ENCODE results near the gene SPRING1. TPM values are rescaled to one million over a fixed set of nuclear protein-coding genes. Genes with fewer than 3 reads are reported as not detected.

Gene SPRING1
- total RNA-seq, 1 experiment from 2014 or later = 25.4 TPM

- Histone ChIP-seq H3K27ac (no peak overlapping the region), H3K4me3 (no peak overlapping the region), H3K9me3 (replicated peaks) (no peaks in the 10 kb centered on the region), H3K4me1 (replicated peaks) (peaks cover 4% of the 10 kb centered on the region), H3K36me3 (no peaks in the 10 kb centered on the region), H3K27me3 (replicated peaks) (peaks cover 15% of the 10 kb centered on the region)
- DNase-seq (ENCODE audit: low read depth in 1 of 2, low spot score in 2 of 2) = no peak
These were observed 28.1 kb downstream of the SPRING1 start for GRCh38 chr12:116709768-116710167.

GRCh38 chr12:116708826-116709756, 28.8 kb downstream of the SPRING1 start:
- Histone ChIP-seq H3K4me3 (no peak overlapping the region), H3K9me3 (replicated peaks) (no peaks in the 10 kb centered on the region), H3K27me3 (replicated peaks) (peaks cover 15% of the 10 kb centered on the region), H3K4me1 (replicated peaks) (peaks cover 4% of the 10 kb centered on the region), H3K36me3 (no peaks in the 10 kb centered on the region), H3K27ac (no peak overlapping the region)
- DNase-seq (ENCODE audit: low read depth in 1 of 2, low spot score in 2 of 2) = peak; percentile 49 to 55

GRCh38 chr12:116707751-116708150, 30.1 kb downstream of the SPRING1 start:
- peaks cover 4% of the 10 kb centered on the region for H3K4me1 ChIP-seq (replicated peaks)
- no peaks in the 10 kb centered on the region for H3K9me3 ChIP-seq (replicated peaks)
- DNase-seq (ENCODE audit: low read depth in 1 of 2, low spot score in 2 of 2) = no peak
- no peak overlapping the region for H3K27ac ChIP-seq
- no peaks in the 10 kb centered on the region for H3K36me3 ChIP-seq
- no peak overlapping the region for H3K4me3 ChIP-seq
- peaks cover 15% of the 10 kb centered on the region for H3K27me3 ChIP-seq (replicated peaks)

- no peaks in the 10 kb centered on the region for H3K36me3 ChIP-seq
- H3K4me3 ChIP-seq = no peak overlapping the region
- H3K4me1 ChIP-seq (replicated peaks) = no peaks in the 10 kb centered on the region
- no peaks in the 10 kb centered on the region for H3K9me3 ChIP-seq (replicated peaks)
- no peak overlapping the region for H3K27ac ChIP-seq
- no peaks in the 10 kb centered on the region for H3K27me3 ChIP-seq (replicated peaks)
- peak; percentile 28 to 64 for DNase-seq (ENCODE audit: low read depth in 1 of 2, low spot score in 2 of 2)
These were observed 34.6 kb downstream of the SPRING1 start for GRCh38 chr12:116703214-116703795.

- H3K4me1 ChIP-seq (replicated peaks) = no peaks in the 10 kb centered on the region
- H3K36me3 ChIP-seq = no peaks in the 10 kb centered on the region
- H3K4me3 ChIP-seq = no peak overlapping the region
- DNase-seq (ENCODE audit: low read depth in 1 of 2, low spot score in 2 of 2) = no peak
- H3K27ac ChIP-seq = no peak overlapping the region
- no peaks in the 10 kb centered on the region for H3K27me3 ChIP-seq (replicated peaks)
- H3K9me3 ChIP-seq (replicated peaks) = no peaks in the 10 kb centered on the region
These were observed 36.4 kb downstream of the SPRING1 start for GRCh38 chr12:116701432-116701831.

- no peak for DNase-seq (ENCODE audit: low read depth in 1 of 2, low spot score in 2 of 2)
- H3K36me3 ChIP-seq = no peaks in the 10 kb centered on the region
- no peaks in the 10 kb centered on the region for H3K9me3 ChIP-seq (replicated peaks)
- H3K27me3 ChIP-seq (replicated peaks) = no peaks in the 10 kb centered on the region
- H3K4me1 ChIP-seq (replicated peaks) = no peaks in the 10 kb centered on the region
- no peak overlapping the region for H3K27ac ChIP-seq
- H3K4me3 ChIP-seq = no peak overlapping the region
These were observed 37.8 kb downstream of the SPRING1 start for GRCh38 chr12:116700066-116700465.

DNA sequence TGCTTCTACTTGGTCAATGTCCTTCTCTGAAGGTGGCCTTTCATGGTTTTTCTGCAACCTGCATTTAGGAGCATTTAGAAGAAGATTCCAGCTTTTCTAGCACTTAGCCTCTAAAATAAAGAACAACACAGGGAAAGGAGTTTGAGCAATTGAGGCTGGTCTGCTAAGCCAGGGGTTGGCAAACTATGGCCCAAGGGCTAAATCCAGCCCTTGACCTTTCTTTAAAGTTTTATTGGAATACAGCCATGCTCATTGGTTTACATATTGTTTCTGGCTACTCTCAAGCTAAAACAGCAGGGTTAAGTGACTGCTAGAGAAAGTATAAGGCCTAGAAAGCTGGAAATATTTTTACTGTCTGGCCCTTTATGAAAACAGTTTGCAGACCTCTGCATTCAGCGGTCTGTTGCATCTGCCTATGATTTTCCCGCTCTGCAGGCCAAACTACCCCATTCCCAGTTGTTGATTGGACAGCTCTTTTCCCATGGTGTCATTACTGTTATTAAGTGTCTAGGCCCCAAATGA, 39.3 kb downstream of the SPRING1 start:
- H3K36me3 ChIP-seq = no peaks in the 10 kb centered on the region
- no peak for DNase-seq (ENCODE audit: low read depth in 1 of 2, low spot score in 2 of 2)
- no peak overlapping the region for H3K27ac ChIP-seq
- no peak overlapping the region for H3K4me3 ChIP-seq
- H3K4me1 ChIP-seq (replicated peaks) = no peaks in the 10 kb centered on the region
- H3K27me3 ChIP-seq (replicated peaks) = no peaks in the 10 kb centered on the region
- H3K9me3 ChIP-seq (replicated peaks) = no peaks in the 10 kb centered on the region

DNA sequence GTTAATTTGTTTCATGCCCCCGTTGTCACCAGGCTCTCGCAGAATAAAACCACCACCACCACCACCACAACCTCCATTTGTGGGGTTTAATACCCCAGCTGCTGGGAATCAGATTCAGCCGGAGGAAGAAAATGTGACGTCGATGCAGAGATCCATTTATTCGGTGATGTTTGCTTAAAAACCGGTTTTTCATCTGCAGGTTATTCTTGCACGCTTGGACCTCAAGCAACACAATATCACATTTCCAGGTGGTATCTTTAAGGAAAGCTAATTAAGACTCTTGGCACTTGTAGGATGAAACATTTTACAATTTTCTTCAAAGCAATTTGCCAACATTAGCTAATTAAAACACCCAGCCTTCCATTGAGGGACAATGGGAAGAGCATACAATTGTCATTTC, 39.8 kb downstream of the SPRING1 start:
- Histone ChIP-seq H3K27ac (no peak overlapping the region), H3K4me3 (no peak overlapping the region), H3K36me3 (no peaks in the 10 kb centered on the region), H3K27me3 (replicated peaks) (no peaks in the 10 kb centered on the region), H3K4me1 (replicated peaks) (no peaks in the 10 kb centered on the region), H3K9me3 (replicated peaks) (no peaks in the 10 kb centered on the region)
- no peak for DNase-seq (ENCODE audit: low read depth in 1 of 2, low spot score in 2 of 2)

- DNase-seq (ENCODE audit: low read depth in 1 of 2, low spot score in 2 of 2) = no peak
- Histone ChIP-seq H3K36me3 (no peaks in the 10 kb centered on the region), H3K4me3 (no peak overlapping the region), H3K9me3 (replicated peaks) (no peaks in the 10 kb centered on the region), H3K27ac (no peak overlapping the region), H3K4me1 (replicated peaks) (no peaks in the 10 kb centered on the region), H3K27me3 (replicated peaks) (peaks cover 4% of the 10 kb centered on the region; the same call in 1 of the 2 replicates)
These were observed 40.2 kb downstream of the SPRING1 start for GRCh38 chr12:116697716-116698115.

DNA sequence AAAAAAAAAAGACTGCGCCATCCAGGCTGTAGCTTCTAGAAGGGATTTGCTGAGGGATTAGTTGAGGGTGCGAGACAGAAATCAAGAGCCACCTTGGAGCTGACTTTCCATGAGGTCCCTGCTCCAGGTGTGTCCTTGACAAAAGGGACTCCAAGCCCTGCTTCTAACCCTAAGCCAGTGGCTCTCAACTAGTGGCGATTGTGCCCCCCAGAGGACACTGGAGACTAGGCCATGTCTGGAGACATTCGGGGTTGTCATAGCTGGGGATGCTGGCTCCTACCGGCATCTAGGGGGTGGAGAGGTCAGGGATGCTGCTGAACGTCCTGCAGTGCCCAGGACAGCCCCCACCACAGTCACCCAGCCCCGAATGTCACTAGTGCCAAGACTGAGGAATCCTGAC, 40.6 kb downstream of the SPRING1 start:
- Histone ChIP-seq H3K27ac (no peak overlapping the region), H3K36me3 (no peaks in the 10 kb centered on the region), H3K9me3 (replicated peaks) (no peaks in the 10 kb centered on the region), H3K27me3 (replicated peaks) (peaks cover 8% of the 10 kb centered on the region; the same call in 1 of the 2 replicates), H3K4me3 (no peak overlapping the region), H3K4me1 (replicated peaks) (no peaks in the 10 kb centered on the region)
- no peak for DNase-seq (ENCODE audit: low read depth in 1 of 2, low spot score in 2 of 2)

DNA sequence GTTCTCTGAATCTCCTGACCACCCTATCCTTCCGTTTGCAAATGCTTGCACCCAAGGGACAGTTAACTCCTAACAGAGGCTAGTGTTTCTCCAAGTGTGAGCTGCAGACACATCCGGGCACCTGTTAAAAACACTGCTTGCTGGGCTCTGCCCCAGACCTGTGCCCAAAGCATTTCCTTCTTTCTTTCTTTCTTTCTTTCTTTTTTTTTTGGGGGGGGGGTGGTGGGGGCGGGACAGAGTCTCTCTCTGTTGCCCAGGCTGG, 42.5 kb downstream of the SPRING1 start:
- Histone ChIP-seq H3K4me1 (replicated peaks) (no peaks in the 10 kb centered on the region), H3K4me3 (no peak overlapping the region), H3K9me3 (replicated peaks) (no peaks in the 10 kb centered on the region), H3K27me3 (replicated peaks) (peaks cover 8% of the 10 kb centered on the region; the same call in 1 of the 2 replicates), H3K27ac (no peak overlapping the region), H3K36me3 (no peaks in the 10 kb centered on the region)
- DNase-seq (ENCODE audit: low read depth in 1 of 2, low spot score in 2 of 2) = no peak

- H3K4me3 ChIP-seq = no peak overlapping the region
- H3K9me3 ChIP-seq (replicated peaks) = no peaks in the 10 kb centered on the region
- no peak for DNase-seq (ENCODE audit: low read depth in 1 of 2, low spot score in 2 of 2)
- no peaks in the 10 kb centered on the region for H3K4me1 ChIP-seq (replicated peaks)
- no peak overlapping the region for H3K27ac ChIP-seq
- peaks cover 8% of the 10 kb centered on the region; the same call in 1 of the 2 replicates for H3K27me3 ChIP-seq (replicated peaks)
- H3K36me3 ChIP-seq = no peaks in the 10 kb centered on the region
These were observed 43.0 kb downstream of the SPRING1 start for GRCh38 chr12:116694653-116695463.

- no peaks in the 10 kb centered on the region for H3K9me3 ChIP-seq (replicated peaks)
- no peak for DNase-seq (ENCODE audit: low read depth in 1 of 2, low spot score in 2 of 2)
- no peak overlapping the region for H3K4me3 ChIP-seq
- H3K27me3 ChIP-seq (replicated peaks) = peaks cover 8% of the 10 kb centered on the region; the same call in 1 of the 2 replicates
- no peak overlapping the region for H3K27ac ChIP-seq
- no peaks in the 10 kb centered on the region for H3K4me1 ChIP-seq (replicated peaks)
- no peaks in the 10 kb centered on the region for H3K36me3 ChIP-seq
These were observed 44.3 kb downstream of the SPRING1 start for GRCh38 chr12:116693286-116694227.

Measured in SJSA1 (cell line).